Fibroblast of lung (primary cell): Measurements from ENCODE around the gene PPRC1. TPM values are rescaled to one million over a fixed set of nuclear protein-coding genes. Genes with fewer than 3 reads are reported as not detected.

ENCODE experiments used
- DNase-seq, 2 donors: peaks; one replicate each; pipeline versions ENCODE4 v3.0.0 to v3.0.0-alpha.2; 2010; ENCODE audit warnings: low read depth in 2 of 2
- H2AFZ ChIP-seq: 2 replicates; pipeline ENCODE4 v1.5.1; 2012; ENCODE audit warnings: low read length, control low read depth, inconsistent platforms
- H3K27ac ChIP-seq: 2 replicates; pipeline ENCODE4 v1.5.1; 2011; ENCODE audit warnings: low read length, control low read depth; ENCODE audit not compliant: insufficient read depth
- H3K27me3 ChIP-seq: 2 replicates; pipeline ENCODE4 v1.5.1; 2011; ENCODE audit warnings: mild to moderate bottlenecking, low read length; ENCODE audit not compliant: control insufficient read depth, insufficient read depth
- H3K36me3 ChIP-seq: 2 replicates; pipeline ENCODE4 v1.5.1; 2011; ENCODE audit warnings: low read length; ENCODE audit not compliant: control insufficient read depth, insufficient read depth
- H3K4me1 ChIP-seq: 2 replicates; pipeline ENCODE4 v1.5.1; 2011; ENCODE audit warnings: low read length; ENCODE audit not compliant: control insufficient read depth, insufficient read depth; ENCODE audit errors: extremely low read depth
- H3K4me2 ChIP-seq: 2 replicates; pipeline ENCODE4 v1.5.1; 2011; ENCODE audit warnings: low read length, control low read depth; ENCODE audit not compliant: insufficient read depth; ENCODE audit errors: extremely low read depth
- H3K4me3 ChIP-seq, 4 experiments: fragments of 200-600 bp in 1 of 4; sonication (generic) in 1 of 4; replicated peaks in 1 of 4; 2 replicates each; pipeline ENCODE4 v1.5.1; 2011 to 2016; ENCODE audit warnings: low read length in 4 of 4, low read depth in 3 of 4, mild to moderate bottlenecking in 3 of 4, control low read depth in 2 of 4, inconsistent platforms in 1 of 4, mixed read lengths in 1 of 4; ENCODE audit not compliant: insufficient read depth in 1 of 4; ENCODE audit errors: control extremely low read depth in 1 of 4
- H3K79me2 ChIP-seq: 2 replicates; pipeline ENCODE4 v1.5.1; 2012; ENCODE audit warnings: mild to moderate bottlenecking, low read length, inconsistent platforms; ENCODE audit not compliant: control insufficient read depth, insufficient read depth
- H3K9ac ChIP-seq: 2 replicates; pipeline ENCODE4 v1.5.1; 2011; ENCODE audit warnings: mild to moderate bottlenecking, low read length, control low read depth; ENCODE audit not compliant: insufficient read depth
- H3K9me3 ChIP-seq: 2 replicates; pipeline ENCODE4 v1.5.1; 2012; ENCODE audit warnings: low read depth, low read length; ENCODE audit not compliant: control insufficient read depth, insufficient read depth
- H4K20me1 ChIP-seq: 2 replicates; pipeline ENCODE4 v1.5.1; 2011; ENCODE audit warnings: low read length; ENCODE audit not compliant: control insufficient read depth, insufficient read depth; ENCODE audit errors: extremely low read depth
- EZH2 ChIP-seq: IDR thresholded peaks from 2 replicates; pipeline ENCODE4 v1.5.1; 2012; ENCODE audit warnings: low read length, control low read depth, mild to moderate bottlenecking; ENCODE audit errors: missing control alignments
- polyA minus RNA-seq: library from RNA; depleted of rRNA, polyadenylated mRNA; stranded (reverse); fragments of >200 nt; gene quantifications from 2 replicates; pipeline ENCODE4 v1.2.3, GENCODE V29; 2011; ENCODE audit warnings: low replicate concordance
- polyA plus RNA-seq, 2 donors: library from polyadenylated mRNA; depleted of rRNA in 1 of 2; stranded (reverse) in 1 of 2; unstranded in 1 of 2; fragments of >200 nt; gene quantifications; 2 replicates each; pipeline ENCODE4 v1.2.1, GENCODE V29; 2011 to 2012; ENCODE audit warnings: missing spikeins in 1 of 2
- total RNA-seq: library from RNA; depleted of rRNA; stranded (reverse); fragments of >200 nt; gene quantifications from 2 replicates; pipeline ENCODE4 v1.2.1, GENCODE V29; 2014
- TF ChIP-seq, protein P1 (sequence below), 2 donors: IDR thresholded peaks in 1 of 2; conservative IDR thresholded peaks in 1 of 2; 1 replicate in 1 of 2; 2 replicates in 1 of 2; pipeline ENCODE4 v1.5.1; 2011 to 2012; ENCODE audit warnings: low read length in 2 of 2, control low read depth in 1 of 2, inconsistent platforms in 1 of 2, low read depth in 1 of 2, mild to moderate bottlenecking in 1 of 2

Gene PPRC1, protein sequence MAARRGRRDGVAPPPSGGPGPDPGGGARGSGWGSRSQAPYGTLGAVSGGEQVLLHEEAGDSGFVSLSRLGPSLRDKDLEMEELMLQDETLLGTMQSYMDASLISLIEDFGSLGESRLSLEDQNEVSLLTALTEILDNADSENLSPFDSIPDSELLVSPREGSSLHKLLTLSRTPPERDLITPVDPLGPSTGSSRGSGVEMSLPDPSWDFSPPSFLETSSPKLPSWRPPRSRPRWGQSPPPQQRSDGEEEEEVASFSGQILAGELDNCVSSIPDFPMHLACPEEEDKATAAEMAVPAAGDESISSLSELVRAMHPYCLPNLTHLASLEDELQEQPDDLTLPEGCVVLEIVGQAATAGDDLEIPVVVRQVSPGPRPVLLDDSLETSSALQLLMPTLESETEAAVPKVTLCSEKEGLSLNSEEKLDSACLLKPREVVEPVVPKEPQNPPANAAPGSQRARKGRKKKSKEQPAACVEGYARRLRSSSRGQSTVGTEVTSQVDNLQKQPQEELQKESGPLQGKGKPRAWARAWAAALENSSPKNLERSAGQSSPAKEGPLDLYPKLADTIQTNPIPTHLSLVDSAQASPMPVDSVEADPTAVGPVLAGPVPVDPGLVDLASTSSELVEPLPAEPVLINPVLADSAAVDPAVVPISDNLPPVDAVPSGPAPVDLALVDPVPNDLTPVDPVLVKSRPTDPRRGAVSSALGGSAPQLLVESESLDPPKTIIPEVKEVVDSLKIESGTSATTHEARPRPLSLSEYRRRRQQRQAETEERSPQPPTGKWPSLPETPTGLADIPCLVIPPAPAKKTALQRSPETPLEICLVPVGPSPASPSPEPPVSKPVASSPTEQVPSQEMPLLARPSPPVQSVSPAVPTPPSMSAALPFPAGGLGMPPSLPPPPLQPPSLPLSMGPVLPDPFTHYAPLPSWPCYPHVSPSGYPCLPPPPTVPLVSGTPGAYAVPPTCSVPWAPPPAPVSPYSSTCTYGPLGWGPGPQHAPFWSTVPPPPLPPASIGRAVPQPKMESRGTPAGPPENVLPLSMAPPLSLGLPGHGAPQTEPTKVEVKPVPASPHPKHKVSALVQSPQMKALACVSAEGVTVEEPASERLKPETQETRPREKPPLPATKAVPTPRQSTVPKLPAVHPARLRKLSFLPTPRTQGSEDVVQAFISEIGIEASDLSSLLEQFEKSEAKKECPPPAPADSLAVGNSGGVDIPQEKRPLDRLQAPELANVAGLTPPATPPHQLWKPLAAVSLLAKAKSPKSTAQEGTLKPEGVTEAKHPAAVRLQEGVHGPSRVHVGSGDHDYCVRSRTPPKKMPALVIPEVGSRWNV (N-terminal part only)
- 9.9 and 10.0 TPM in 2 replicates for total RNA-seq
- 13.5 and 21.0 TPM in 2 replicates for polyA plus RNA-seq
- polyA plus RNA-seq (2012) = 22.5 and 29.0 TPM in 2 replicates
- polyA minus RNA-seq = 129 and 156 TPM in 2 replicates

DNA sequence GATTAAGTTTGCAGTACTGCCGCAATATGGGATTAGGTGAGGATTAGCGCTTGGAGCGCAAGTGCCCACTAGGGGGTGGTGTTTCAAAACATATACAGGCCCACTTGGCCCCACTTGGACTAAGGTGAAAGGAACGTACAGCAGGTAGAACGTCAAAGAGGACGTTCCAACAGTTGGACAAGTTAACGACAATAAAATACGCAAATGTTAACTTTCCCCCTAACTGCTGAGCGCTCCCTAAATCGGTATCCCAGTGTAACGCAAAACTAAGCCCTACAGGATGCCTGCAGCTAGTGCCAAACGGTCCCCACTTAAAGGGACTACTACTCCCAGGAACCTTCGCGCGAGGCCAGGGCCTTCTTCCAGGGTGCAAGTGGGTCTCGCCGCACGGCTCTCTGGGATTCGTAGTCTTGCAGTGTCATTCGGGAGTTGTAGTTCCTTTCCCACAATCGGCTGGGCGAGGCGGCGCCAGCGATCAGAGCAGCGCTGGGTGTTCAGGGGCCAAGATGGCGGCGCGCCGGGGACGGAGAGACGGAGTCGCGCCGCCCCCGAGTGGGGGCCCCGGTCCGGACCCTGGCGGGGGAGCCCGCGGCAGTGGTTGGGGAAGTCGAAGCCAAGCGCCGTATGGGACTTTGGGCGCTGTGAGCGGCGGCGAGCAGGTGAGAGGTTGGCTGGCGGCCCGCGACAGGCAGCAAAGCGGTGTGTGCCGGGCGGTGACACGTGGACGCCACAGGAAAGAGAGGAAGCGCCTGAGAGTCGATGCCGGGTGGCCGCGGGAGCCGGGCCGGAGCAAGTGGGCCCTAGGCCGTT, at the start of gene PPRC1:
TSS of gene PPRC1 (plus strand) at position 478 of the 810 bp plus-strand sequence. CDS start at position 507, 29 bp downstream.
- H3K9me3 ChIP-seq = no peaks in the 10 kb centered on the region
- peaks cover 9% of the 10 kb centered on the region for H3K4me1 ChIP-seq
- H2AFZ ChIP-seq = peak within 1 kb of the TSS; percentile 72
- peaks cover 48% of the 10 kb centered on the region for H3K79me2 ChIP-seq
- peak within 1 kb of the TSS; percentile 88 for H3K9ac ChIP-seq
- H3K4me3 ChIP-seq = peak within 1 kb of the TSS; percentile 82 to 94 (median 90)
- peak; percentile 99 for DNase-seq
- H3K36me3 ChIP-seq = peaks cover under 1% of the 10 kb centered on the region
- H3K27me3 ChIP-seq = no peaks in the 10 kb centered on the region
- TF ChIP-seq, protein P1, sequence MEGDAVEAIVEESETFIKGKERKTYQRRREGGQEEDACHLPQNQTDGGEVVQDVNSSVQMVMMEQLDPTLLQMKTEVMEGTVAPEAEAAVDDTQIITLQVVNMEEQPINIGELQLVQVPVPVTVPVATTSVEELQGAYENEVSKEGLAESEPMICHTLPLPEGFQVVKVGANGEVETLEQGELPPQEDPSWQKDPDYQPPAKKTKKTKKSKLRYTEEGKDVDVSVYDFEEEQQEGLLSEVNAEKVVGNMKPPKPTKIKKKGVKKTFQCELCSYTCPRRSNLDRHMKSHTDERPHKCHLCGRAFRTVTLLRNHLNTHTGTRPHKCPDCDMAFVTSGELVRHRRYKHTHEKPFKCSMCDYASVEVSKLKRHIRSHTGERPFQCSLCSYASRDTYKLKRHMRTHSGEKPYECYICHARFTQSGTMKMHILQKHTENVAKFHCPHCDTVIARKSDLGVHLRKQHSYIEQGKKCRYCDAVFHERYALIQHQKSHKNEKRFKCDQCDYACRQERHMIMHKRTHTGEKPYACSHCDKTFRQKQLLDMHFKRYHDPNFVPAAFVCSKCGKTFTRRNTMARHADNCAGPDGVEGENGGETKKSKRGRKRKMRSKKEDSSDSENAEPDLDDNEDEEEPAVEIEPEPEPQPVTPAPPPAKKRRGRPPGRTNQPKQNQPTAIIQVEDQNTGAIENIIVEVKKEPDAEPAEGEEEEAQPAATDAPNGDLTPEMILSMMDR (conservative IDR thresholded peaks at IDR 0.05 in 1 of 2, IDR thresholded peaks at IDR 0.05 in 1 of 2; ENCODE audit: low read depth in 1 of 2, low read length in 2 of 2) = peak; percentile 88
- TF ChIP-seq EZH2 = no peak
- H4K20me1 ChIP-seq = no peaks in the 10 kb centered on the region
- H3K4me2 ChIP-seq = peak within 1 kb of the TSS; percentile 77
- peak within 1 kb of the TSS; percentile 97 for H3K27ac ChIP-seq

DNA sequence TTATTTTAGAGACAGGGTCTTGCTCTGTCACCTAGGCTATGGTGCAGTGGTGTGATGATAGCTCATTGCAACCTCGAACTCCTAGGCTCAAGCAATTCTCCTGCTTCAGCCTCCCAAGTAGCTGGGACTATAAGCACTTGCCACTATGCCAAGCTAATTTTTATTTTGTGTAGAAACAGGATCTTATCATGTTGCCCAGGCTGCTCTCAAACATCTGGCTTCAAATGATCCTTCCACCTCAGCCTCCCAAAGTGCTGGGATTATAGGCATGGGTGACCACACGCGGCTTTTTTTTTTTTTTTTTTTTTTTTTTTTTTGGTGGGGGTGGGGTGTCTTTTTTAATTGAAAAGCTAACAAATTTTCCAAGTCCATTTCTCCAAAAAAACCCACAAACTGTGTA, 49.3 kb upstream of the PPRC1 start:
- DNase-seq = no peak
- TF ChIP-seq, protein P1 (conservative IDR thresholded peaks at IDR 0.05 in 1 of 2, IDR thresholded peaks at IDR 0.05 in 1 of 2; ENCODE audit: low read depth in 1 of 2, low read length in 2 of 2) = no peak
- TF ChIP-seq EZH2 = no peak
- H3K4me3 ChIP-seq = no peak overlapping the region

More for the DNA sequence above, 49.3 kb upstream of the PPRC1 start:
- H3K4me1 ChIP-seq = no peaks in the 10 kb centered on the region
- H3K27me3 ChIP-seq = no peaks in the 10 kb centered on the region
- H4K20me1 ChIP-seq = no peaks in the 10 kb centered on the region
- no peak overlapping the region for H2AFZ ChIP-seq
- H3K79me2 ChIP-seq = no peaks in the 10 kb centered on the region
- H3K9me3 ChIP-seq = no peaks in the 10 kb centered on the region
- H3K27ac ChIP-seq = no peak overlapping the region
- H3K4me2 ChIP-seq = no peak overlapping the region
- H3K9ac ChIP-seq = no peak overlapping the region
- H3K36me3 ChIP-seq = no peaks in the 10 kb centered on the region
